ENCODE measurements around the gene OAS2. TPM values are rescaled to one million over a fixed set of nuclear protein-coding genes. Genes with fewer than 3 reads are reported as not detected.

The OAS2 gene
- total RNA-seq, 1 donor = 2.0 TPM

DNA sequence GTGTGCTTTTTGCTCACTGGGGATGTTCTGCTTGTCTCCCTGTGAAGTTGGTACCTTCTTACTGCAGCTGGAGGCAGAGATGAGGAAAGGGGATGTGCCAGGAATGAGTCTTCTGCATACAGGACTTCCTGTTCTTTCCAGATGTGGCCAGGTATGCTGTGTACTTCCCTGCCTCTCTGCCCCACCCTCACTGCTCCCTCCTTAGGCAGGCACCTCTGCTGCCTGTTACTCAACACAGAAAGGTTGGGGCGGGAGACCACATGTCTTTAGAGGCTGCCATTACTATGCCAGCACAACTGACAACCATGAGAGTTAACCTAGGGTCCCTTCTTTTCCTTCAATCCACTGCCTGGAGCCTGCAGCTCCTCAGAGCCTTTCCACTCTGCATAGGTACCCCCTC is 42.1 kb upstream of the OAS2 start:
- TF ChIP-seq, protein P1, sequence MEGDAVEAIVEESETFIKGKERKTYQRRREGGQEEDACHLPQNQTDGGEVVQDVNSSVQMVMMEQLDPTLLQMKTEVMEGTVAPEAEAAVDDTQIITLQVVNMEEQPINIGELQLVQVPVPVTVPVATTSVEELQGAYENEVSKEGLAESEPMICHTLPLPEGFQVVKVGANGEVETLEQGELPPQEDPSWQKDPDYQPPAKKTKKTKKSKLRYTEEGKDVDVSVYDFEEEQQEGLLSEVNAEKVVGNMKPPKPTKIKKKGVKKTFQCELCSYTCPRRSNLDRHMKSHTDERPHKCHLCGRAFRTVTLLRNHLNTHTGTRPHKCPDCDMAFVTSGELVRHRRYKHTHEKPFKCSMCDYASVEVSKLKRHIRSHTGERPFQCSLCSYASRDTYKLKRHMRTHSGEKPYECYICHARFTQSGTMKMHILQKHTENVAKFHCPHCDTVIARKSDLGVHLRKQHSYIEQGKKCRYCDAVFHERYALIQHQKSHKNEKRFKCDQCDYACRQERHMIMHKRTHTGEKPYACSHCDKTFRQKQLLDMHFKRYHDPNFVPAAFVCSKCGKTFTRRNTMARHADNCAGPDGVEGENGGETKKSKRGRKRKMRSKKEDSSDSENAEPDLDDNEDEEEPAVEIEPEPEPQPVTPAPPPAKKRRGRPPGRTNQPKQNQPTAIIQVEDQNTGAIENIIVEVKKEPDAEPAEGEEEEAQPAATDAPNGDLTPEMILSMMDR (IDR thresholded peaks at IDR 0.05; ENCODE audit: insufficient read depth, low read length) = no peak
- H3K4me3 ChIP-seq (ENCODE audit: low read depth, low read length) = no peak overlapping the region
- DNase-seq (ENCODE audit: low read depth) = no peak

- H3K4me3 ChIP-seq (ENCODE audit: low read depth, low read length) = no peak overlapping the region
- TF ChIP-seq, protein P1 (IDR thresholded peaks at IDR 0.05; ENCODE audit: insufficient read depth, low read length) = no peak
- peak; percentile 5 for DNase-seq (ENCODE audit: low read depth)
Measured at GRCh38 chr12:112936927-112937326, 41.4 kb upstream of the OAS2 start.

GRCh38 chr12:112937741-112938719 is 40.3 kb upstream of the OAS2 start, which contains the start of gene OAS3:
TSS of gene OAS3 (plus strand) at chr12:112938474. CDS start at chr12:112938531, 57 bp downstream.
- TF ChIP-seq, protein P1 (IDR thresholded peaks at IDR 0.05; ENCODE audit: insufficient read depth, low read length) = no peak
- peak within 1 kb of the TSS; percentile 80 for H3K4me3 ChIP-seq (ENCODE audit: low read depth, low read length)
- peak; percentile 85 for DNase-seq (ENCODE audit: low read depth)

GRCh38 chr12:112938751-112939150 is 39.6 kb upstream of the OAS2 start:
- DNase-seq (ENCODE audit: low read depth) = peak; percentile 7
- TF ChIP-seq, protein P1 (IDR thresholded peaks at IDR 0.05; ENCODE audit: insufficient read depth, low read length) = no peak
- peak overlapping the region; percentile 80 for H3K4me3 ChIP-seq (ENCODE audit: low read depth, low read length)

- DNase-seq (ENCODE audit: low read depth) = no peak
- TF ChIP-seq, protein P1 (IDR thresholded peaks at IDR 0.05; ENCODE audit: insufficient read depth, low read length) = no peak
- no peak overlapping the region for H3K4me3 ChIP-seq (ENCODE audit: low read depth, low read length)
Measured at GRCh38 chr12:112939761-112940381, 38.4 kb upstream of the OAS2 start.

GRCh38 chr12:112941528-112942335 is 36.6 kb upstream of the OAS2 start:
- TF ChIP-seq, protein P1 (IDR thresholded peaks at IDR 0.05; ENCODE audit: insufficient read depth, low read length) = no peak
- no peak overlapping the region for H3K4me3 ChIP-seq (ENCODE audit: low read depth, low read length)
- DNase-seq (ENCODE audit: low read depth) = no peak
